H1 (cell line): ENCODE results near the gene ZNF24. TPM values are rescaled to one million over a fixed set of nuclear protein-coding genes. Genes with fewer than 3 reads are reported as not detected.

Experiments
- CTCF ChIA-PET: fragments of 300-600 bp; sonication (Branson Sonifier 250); formaldehyde crosslinking; loops from one replicate; lab custom pipeline; 2021; ENCODE audit not compliant: partially characterized antibody; lab: Charles Lee
- POLR2A ChIA-PET: fragments of 300-600 bp; sonication (Branson Sonifier 250); formaldehyde crosslinking; loops from one replicate; lab custom pipeline; 2021; ENCODE audit warnings: inconsistent platforms; ENCODE audit not compliant: partially characterized antibody; lab: Charles Lee
- DNase-seq, 2 experiments: peaks; one replicate each; pipeline versions ENCODE4 v3.0.0 to v3.0.0-alpha.2; 2010 to 2022; ENCODE audit warnings: low spot score in 2 of 2, low read depth in 1 of 2, mixed read lengths in 1 of 2
- FAIRE-seq: peaks from 2 replicates; lab custom pipeline; 2011; peaks lifted over from hg19 to GRCh38; lab: Jason Lieb, UNC
- H2AFZ ChIP-seq: 2 replicates; pipeline ENCODE4 v1.8.1; 2012; ENCODE audit warnings: low read length, inconsistent platforms
- H2AK5ac ChIP-seq: 2 replicates; pipeline ENCODE4 v1.6.1; 2013; ENCODE audit warnings: low read depth, low read length
- H2BK120ac ChIP-seq: replicated peaks from 2 replicates; pipeline ENCODE3; 2013; ENCODE audit warnings: low read depth, low read length, inconsistent platforms
- H2BK12ac ChIP-seq: 2 replicates; pipeline ENCODE4 v1.6.1; 2013; ENCODE audit warnings: low read depth, low read length
- H2BK15ac ChIP-seq: 2 replicates; pipeline ENCODE4 v1.6.1; 2013; ENCODE audit warnings: low read length
- H2BK20ac ChIP-seq: 2 replicates; pipeline ENCODE4 v1.6.1; 2013; ENCODE audit warnings: low read length
- H2BK5ac ChIP-seq: 2 replicates; pipeline ENCODE4 v1.6.1; 2013; ENCODE audit warnings: low read depth, low read length
- H3K14ac ChIP-seq: 2 replicates; pipeline ENCODE4 v1.6.1; 2013; ENCODE audit warnings: inconsistent platforms; ENCODE audit not compliant: insufficient read length
- H3K18ac ChIP-seq: 2 replicates; pipeline ENCODE4 v1.6.1; 2013; ENCODE audit warnings: low read length; ENCODE audit errors: extremely low read depth
- H3K23ac ChIP-seq: 2 replicates; pipeline ENCODE4 v1.6.1; 2013; ENCODE audit warnings: inconsistent platforms; ENCODE audit not compliant: insufficient read length
- H3K23me2 ChIP-seq: 2 replicates; pipeline ENCODE4 v1.6.1; 2013; ENCODE audit warnings: low read depth, low read length
- H3K27ac ChIP-seq: 2 replicates; pipeline ENCODE4 v1.6.1; 2011; ENCODE audit warnings: low read depth, low read length, inconsistent platforms
- H3K27me3 ChIP-seq, 4 experiments: replicated peaks in 1 of 4; 1 replicate in 1 of 4; 2 replicates in 3 of 4; pipeline versions ENCODE4 v1.6.1 to v1.8.1; 2011 to 2013; ENCODE audit warnings: low read length in 3 of 4, mild to moderate bottlenecking in 3 of 4, inconsistent platforms in 2 of 4, mixed read lengths in 2 of 4, moderate library complexity in 1 of 4; ENCODE audit not compliant: control insufficient read depth in 3 of 4, insufficient read depth in 3 of 4; ENCODE audit errors: extremely low read depth in 1 of 4
- H3K36me3 ChIP-seq, 4 experiments: 2 replicates each; pipeline versions ENCODE4 v1.6.1 to v1.8.1; 2011 to 2013; ENCODE audit warnings: mild to moderate bottlenecking in 4 of 4, low read length in 3 of 4, moderate library complexity in 2 of 4, control low read depth in 1 of 4, inconsistent platforms in 1 of 4; ENCODE audit not compliant: insufficient read depth in 4 of 4, control insufficient read depth in 2 of 4
- H3K4ac ChIP-seq: replicated peaks from 2 replicates; pipeline ENCODE3; 2013; ENCODE audit warnings: low read length, low read depth, mixed read lengths, inconsistent platforms; ENCODE audit not compliant: insufficient read length
- H3K4me1 ChIP-seq, 4 experiments: replicated peaks in 1 of 4; 1 replicate in 1 of 4; 2 replicates in 3 of 4; pipeline versions ENCODE4 v1.6.1 to v1.8.1; 2011 to 2013; ENCODE audit warnings: low read length in 3 of 4, inconsistent platforms in 2 of 4, mixed read lengths in 1 of 4; ENCODE audit not compliant: insufficient read depth in 4 of 4, control insufficient read depth in 3 of 4
- H3K4me2 ChIP-seq, 2 experiments: 2 replicates each; pipeline versions ENCODE4 v1.6.1 to v1.8.1; 2011 to 2013; ENCODE audit warnings: low read depth in 2 of 2, low read length in 2 of 2, control low read depth in 1 of 2, inconsistent platforms in 1 of 2, mild to moderate bottlenecking in 1 of 2; ENCODE audit not compliant: insufficient read depth in 1 of 2
- H3K4me3 ChIP-seq, 4 experiments: fragments of 200-600, 300-600 bp in 1 of 4; sonication (generic), shearing (Covaris generic), sonication (Bioruptor Twin) in 1 of 4; 2 replicates each; pipeline versions ENCODE4 v1.5.1 to v1.8.1; 2011 to 2016; ENCODE audit warnings: low read length in 4 of 4, low read depth in 3 of 4, control low read depth in 2 of 4, inconsistent platforms in 2 of 4, mild to moderate bottlenecking in 2 of 4, mixed read lengths in 1 of 4, moderate library complexity in 1 of 4; ENCODE audit not compliant: insufficient read depth in 2 of 4; ENCODE audit errors: extremely low read depth in 1 of 4
- H3K56ac ChIP-seq: replicated peaks from 2 replicates; pipeline ENCODE3; 2013; ENCODE audit warnings: low read depth, mild to moderate bottlenecking, mixed read lengths, low read length, inconsistent platforms; ENCODE audit not compliant: insufficient read length
- H3K79me1 ChIP-seq: 2 replicates; pipeline ENCODE4 v1.6.1; 2013; ENCODE audit warnings: low read depth, low read length, control low read depth
- H3K79me2 ChIP-seq, 2 experiments: 2 replicates each; pipeline versions ENCODE4 v1.6.1 to v1.8.1; 2012 to 2013; ENCODE audit warnings: low read length in 2 of 2, mild to moderate bottlenecking in 2 of 2, inconsistent platforms in 1 of 2; ENCODE audit not compliant: insufficient read depth in 2 of 2, control insufficient read depth in 1 of 2
- H3K9ac ChIP-seq, 4 experiments: replicated peaks in 1 of 4; 1 replicate in 1 of 4; 2 replicates in 3 of 4; pipeline versions ENCODE4 v1.6.1 to v1.8.1; 2011 to 2013; ENCODE audit warnings: low read depth in 3 of 4, low read length in 3 of 4, control low read depth in 2 of 4, mild to moderate bottlenecking in 2 of 4, moderate library complexity in 2 of 4, inconsistent platforms in 1 of 4; ENCODE audit errors: extremely low read depth in 1 of 4
- H3K9me3 ChIP-seq, 2 experiments: 2 replicates each; pipeline versions ENCODE4 v1.6.1 to v1.8.1; 2012 to 2013; ENCODE audit warnings: mild to moderate bottlenecking in 2 of 2, moderate library complexity in 2 of 2, control low read depth in 1 of 2, inconsistent platforms in 1 of 2, low read depth in 1 of 2, low read length in 1 of 2, mixed read lengths in 1 of 2; ENCODE audit not compliant: insufficient read depth in 2 of 2
- H4K20me1 ChIP-seq, 2 experiments: replicated peaks in 1 of 2; 2 replicates each; pipeline versions ENCODE3 to v1.8.1; 2011 to 2013; ENCODE audit warnings: inconsistent platforms in 2 of 2, low read length in 2 of 2, mild to moderate bottlenecking in 1 of 2; ENCODE audit not compliant: insufficient read depth in 2 of 2, control insufficient read depth in 1 of 2
- H4K5ac ChIP-seq: 2 replicates; pipeline ENCODE4 v1.6.1; 2013; ENCODE audit warnings: low read length, low read depth, mixed read lengths, inconsistent platforms; ENCODE audit not compliant: insufficient read length
- H4K8ac ChIP-seq: 2 replicates; pipeline ENCODE4 v1.8.0; 2013; ENCODE audit warnings: mild to moderate bottlenecking, moderate library complexity, low read length, inconsistent platforms; ENCODE audit not compliant: insufficient read depth; ENCODE audit errors: extremely low read depth
- H4K91ac ChIP-seq: replicated peaks from 2 replicates; pipeline ENCODE3; 2013; ENCODE audit warnings: low read length, mixed read lengths, inconsistent platforms; ENCODE audit not compliant: insufficient read length
- ASH2L ChIP-seq: fragments of 200-600, 300-600 bp; sonication (generic); IDR thresholded peaks from one replicate; pipeline ENCODE4 v1.7.1; 2017; ENCODE audit warnings: low read length
- BACH1 ChIP-seq: IDR thresholded peaks from 2 replicates; pipeline ENCODE4 v1.6.1; 2012; ENCODE audit warnings: low read length, improper control_type of control experiment
- BCL11A ChIP-seq, 2 experiments: IDR thresholded peaks; one replicate each; pipeline ENCODE4 v1.6.1; 2011; ENCODE audit warnings: low read depth in 2 of 2, low read length in 2 of 2, mild to moderate bottlenecking in 2 of 2
- BRCA1 ChIP-seq: IDR thresholded peaks from 2 replicates; pipeline ENCODE4 v1.6.1; 2012; ENCODE audit warnings: low read depth, low read length, improper control_type of control experiment
- CREB1 ChIP-seq: IDR thresholded peaks from 2 replicates; pipeline ENCODE4 v1.6.1; 2012; ENCODE audit warnings: inconsistent platforms
- CTBP2 ChIP-seq: IDR thresholded peaks from 2 replicates; pipeline ENCODE4 v1.7.0; 2011; ENCODE audit warnings: borderline replicate concordance, mild to moderate bottlenecking, moderate library complexity, mixed read lengths, low read length; ENCODE audit not compliant: insufficient read depth, insufficient read length
- FOSL1 ChIP-seq: IDR thresholded peaks from 2 replicates; pipeline ENCODE4 v1.6.1; 2011; ENCODE audit warnings: mild to moderate bottlenecking, low read depth, low read length, moderate library complexity; ENCODE audit not compliant: insufficient read depth
- KDM4A ChIP-seq: IDR thresholded peaks from one replicate; pipeline ENCODE4 v1.7.1; 2012; ENCODE audit warnings: low read depth, mild to moderate bottlenecking, moderate library complexity, low read length, inconsistent platforms; ENCODE audit not compliant: severe bottlenecking
- POU5F1 ChIP-seq: IDR thresholded peaks from 2 replicates; pipeline ENCODE4 v1.6.1; 2011; ENCODE audit warnings: low read depth, mild to moderate bottlenecking, low read length, moderate library complexity
- RFX5 ChIP-seq: IDR thresholded peaks from 2 replicates; pipeline ENCODE4 v1.6.1; 2011; ENCODE audit warnings: low read depth, low read length, improper control_type of control experiment, borderline replicate concordance
- SP1 ChIP-seq: IDR thresholded peaks from 2 replicates; pipeline ENCODE4 v1.6.1; 2011; ENCODE audit warnings: low read depth, low read length
- SP4 ChIP-seq: IDR thresholded peaks from 2 replicates; pipeline ENCODE4 v1.6.1; 2012; ENCODE audit warnings: low read length, inconsistent platforms
- SRF ChIP-seq: IDR thresholded peaks from 2 replicates; pipeline ENCODE4 v1.6.1; 2011; ENCODE audit warnings: mild to moderate bottlenecking, low read depth, low read length, moderate library complexity
- TCF12 ChIP-seq: IDR thresholded peaks from 2 replicates; pipeline ENCODE4 v1.6.1; 2011; ENCODE audit warnings: low read depth, mild to moderate bottlenecking, low read length
- YY1 ChIP-seq: IDR thresholded peaks from 2 replicates; pipeline ENCODE4 v1.6.1; 2011; ENCODE audit warnings: low read depth, mild to moderate bottlenecking, low read length
- WGBS, 2 experiments: shearing (Covaris generic) in 1 of 2; methylation state at CpG; one replicate each; pipeline versions ENCODE4 v1.1.6 to v1.1.7; 2013 to 2015; ENCODE audit warnings: low lambda C conversion rate in 2 of 2, mixed read lengths in 2 of 2, inconsistent platforms in 1 of 2, low coverage in 1 of 2, missing lambda C conversion rate in 1 of 2; ENCODE audit not compliant: insufficient replicate concordance in 2 of 2, insufficient coverage in 1 of 2, insufficient read length in 1 of 2; ENCODE audit errors: extremely low coverage in 1 of 2, missing lambda C conversion rate in 1 of 2; 5-methylcytosine and 5-hydroxymethylcytosine counted together
- polyA plus RNA-seq, 7 experiments: library from polyadenylated mRNA; depleted of rRNA in 3 of 7; stranded (reverse) in 5 of 7; unstranded in 2 of 7; fragments of >200 nt in 5 of 7; fragments of 200-250 nt in 2 of 7; gene quantifications; 1 replicate in 5 of 7; 2 replicates in 1 of 7; 4 replicates in 1 of 7; pipeline versions ENCODE4 v1.2.1 to v1.2.3, GENCODE V29; 2011 to 2013; ENCODE audit warnings: missing spikeins in 2 of 7, mixed read lengths in 2 of 7
- total RNA-seq: library from RNA; stranded (reverse); fragmentation: NEBNext Ultra II Directional; extraction: Animal tissue kit (Norgen Biotek cat#: 25700); gene quantifications from 2 replicates; pipeline ENCODE4 v1.2.1, GENCODE V29; 2021

ZNF24 gene
- total and polyA plus RNA-seq, 2 of the 8 experiments (the other 6 are each of a cell fraction or from before 2014, with no cell fraction given) = 12.5 to 56.9 TPM

- H2BK120ac ChIP-seq = no peak overlapping the region
- FAIRE-seq (no peak), DNase-seq (no peak)
- no peaks in the 10 kb centered on the region for H3K23me2 ChIP-seq
- no peak overlapping the region for H3K56ac ChIP-seq
- no peaks in the 10 kb centered on the region for H3K79me1 ChIP-seq
- H2AFZ ChIP-seq = no peak overlapping the region
- H3K4me1 ChIP-seq = no peaks in the 10 kb centered on the region
- H3K4me3 ChIP-seq = no peak overlapping the region
- H3K9ac ChIP-seq = no peak overlapping the region
- H3K27me3 ChIP-seq = no peaks in the 10 kb centered on the region
- no peak overlapping the region for H2BK5ac ChIP-seq
- H2BK20ac ChIP-seq = no peak overlapping the region
- H2BK12ac ChIP-seq = no peak overlapping the region
- no peak overlapping the region for H4K91ac ChIP-seq
- WGBS, 2 experiments = 83% methylated on average over 2 of the region's 2 CpGs; no CpG with 5 or more reads in 1 of the 2 experiments
- no peak overlapping the region for H3K23ac ChIP-seq
- H2AK5ac ChIP-seq = no peak overlapping the region
- H3K9me3 ChIP-seq = no peaks in the 10 kb centered on the region
- H3K14ac ChIP-seq = no peak overlapping the region
- H3K79me2 ChIP-seq = no peaks in the 10 kb centered on the region
- POLR2A ChIA-PET = interaction anchor here (0.6 kb wide), 1 partner anchor 66 kb away, joined by 3 read pairs; no protein-coding TSS in a partner anchor
- no peak overlapping the region for H2BK15ac ChIP-seq
- H3K4me2 ChIP-seq = no peak overlapping the region
- no peak overlapping the region for H4K5ac ChIP-seq
- no peaks in the 10 kb centered on the region for H3K36me3 ChIP-seq
- H3K18ac ChIP-seq = no peak overlapping the region
- no peak overlapping the region for H3K27ac ChIP-seq
- H4K8ac ChIP-seq = no peak overlapping the region
- H4K20me1 ChIP-seq = no peaks in the 10 kb centered on the region
- CTCF ChIA-PET = no interaction called here
- no peak overlapping the region for H3K4ac ChIP-seq
- no peak for TF ChIP-seq CREB1
- no peak for TF ChIP-seq ASH2L
- TF ChIP-seq FOSL1 = no peak
- TF ChIP-seq RFX5 = no peak
- no peak for TF ChIP-seq BRCA1
- TF ChIP-seq KDM4A = no peak
- no peak for TF ChIP-seq BACH1
- TF ChIP-seq CTBP2 = no peak
- TF ChIP-seq POU5F1 = no peak
- TF ChIP-seq TCF12 = no peak
- no peak for TF ChIP-seq YY1
- TF ChIP-seq SRF = no peak
- no peak for TF ChIP-seq SP4
- no peak for TF ChIP-seq SP1
- no peak for TF ChIP-seq BCL11A (IDR thresholded peaks at IDR 0.05; ENCODE audit: low read depth in 2 of 2, low read length in 2 of 2)
Measured at GRCh38 chr18:35361570-35362321, 17.5 kb upstream of the ZNF24 start.
